ENCODE measurements around the gene BDH1. TPM values are rescaled to one million over a fixed set of nuclear protein-coding genes. Genes with fewer than 3 reads are reported as not detected.
"Not testable (repeated sequence)": the region's sequence is repeated elsewhere in the genome, so short reads cannot be mapped to it uniquely, and the experiment has no call there.

BDH1 gene
- total RNA-seq, 3 donors from 2014 or later: 14.6 to 33.1 (median 16.4) TPM

DNA sequence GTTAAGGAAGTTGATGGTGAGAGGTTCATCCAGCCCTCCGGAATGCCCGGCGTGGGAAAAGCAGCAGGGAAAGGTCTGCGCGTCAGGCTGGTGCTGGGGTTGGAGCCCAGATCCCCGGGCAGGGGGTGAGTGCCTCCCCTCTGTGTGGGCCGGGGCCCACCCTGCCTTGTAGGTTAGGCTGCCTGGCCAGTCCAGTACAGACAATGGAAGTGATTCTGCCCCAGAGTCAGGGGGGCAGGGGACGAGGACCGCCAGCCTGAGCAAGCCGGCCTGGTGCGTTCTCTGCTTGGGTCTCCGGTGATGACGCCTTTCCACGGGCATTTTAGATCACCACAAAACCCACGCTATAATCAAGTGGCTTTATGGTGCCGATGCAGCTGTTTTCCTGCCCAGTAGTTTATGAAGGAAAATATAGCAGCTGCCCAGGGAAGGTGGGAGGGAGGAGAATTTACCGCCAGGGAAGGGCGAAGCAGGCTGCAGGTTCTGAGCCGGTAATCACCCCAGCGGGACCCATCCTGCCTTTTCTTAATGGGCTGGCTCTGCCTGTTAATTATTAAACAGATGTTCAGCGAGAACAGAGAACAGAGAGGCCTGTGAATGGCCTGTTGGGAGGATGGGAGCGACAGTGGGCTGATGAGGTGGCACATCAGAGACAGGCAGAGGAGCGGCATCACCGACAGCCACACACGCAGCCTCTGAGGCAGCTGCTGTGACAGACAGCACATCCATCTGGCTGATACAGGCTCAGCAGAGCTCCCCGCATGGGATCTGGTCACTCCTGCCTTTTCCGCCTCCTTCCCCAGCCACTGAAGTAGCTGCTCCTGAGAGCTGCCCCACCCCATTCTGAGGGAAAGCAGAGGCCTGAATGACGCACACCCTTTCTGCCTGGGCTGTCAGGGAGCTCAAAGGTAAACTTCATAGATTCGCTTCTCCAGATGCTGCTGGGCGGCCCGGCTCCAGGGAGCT, 35.2 kb downstream of the BDH1 start:
- intact Hi-C loops (cut with DNase I; ENCODE audit: low total_unique reads): no loop called here
- no peak overlapping the region for H3K4me3 ChIP-seq
- no peak for TF ChIP-seq POLR2A (IDR thresholded peaks at IDR 0.05)
- TF ChIP-seq, protein P1, sequence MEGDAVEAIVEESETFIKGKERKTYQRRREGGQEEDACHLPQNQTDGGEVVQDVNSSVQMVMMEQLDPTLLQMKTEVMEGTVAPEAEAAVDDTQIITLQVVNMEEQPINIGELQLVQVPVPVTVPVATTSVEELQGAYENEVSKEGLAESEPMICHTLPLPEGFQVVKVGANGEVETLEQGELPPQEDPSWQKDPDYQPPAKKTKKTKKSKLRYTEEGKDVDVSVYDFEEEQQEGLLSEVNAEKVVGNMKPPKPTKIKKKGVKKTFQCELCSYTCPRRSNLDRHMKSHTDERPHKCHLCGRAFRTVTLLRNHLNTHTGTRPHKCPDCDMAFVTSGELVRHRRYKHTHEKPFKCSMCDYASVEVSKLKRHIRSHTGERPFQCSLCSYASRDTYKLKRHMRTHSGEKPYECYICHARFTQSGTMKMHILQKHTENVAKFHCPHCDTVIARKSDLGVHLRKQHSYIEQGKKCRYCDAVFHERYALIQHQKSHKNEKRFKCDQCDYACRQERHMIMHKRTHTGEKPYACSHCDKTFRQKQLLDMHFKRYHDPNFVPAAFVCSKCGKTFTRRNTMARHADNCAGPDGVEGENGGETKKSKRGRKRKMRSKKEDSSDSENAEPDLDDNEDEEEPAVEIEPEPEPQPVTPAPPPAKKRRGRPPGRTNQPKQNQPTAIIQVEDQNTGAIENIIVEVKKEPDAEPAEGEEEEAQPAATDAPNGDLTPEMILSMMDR (IDR thresholded peaks at IDR 0.05): no peak
- TF ChIP-seq POLR2AphosphoS5 (IDR thresholded peaks at IDR 0.05): no peak
- H3K9me3 ChIP-seq: no peaks in the 10 kb centered on the region
- H3K4me1 ChIP-seq: peaks cover 0 to 16% of the 10 kb centered on the region in 2 donors
- DNase-seq (ENCODE audit: low spot score in 2 of 2): no peak
- no peaks in the 10 kb centered on the region for H3K36me3 ChIP-seq
- no peaks in the 10 kb centered on the region for H3K27me3 ChIP-seq
- no peak overlapping the region for H3K27ac ChIP-seq

DNA sequence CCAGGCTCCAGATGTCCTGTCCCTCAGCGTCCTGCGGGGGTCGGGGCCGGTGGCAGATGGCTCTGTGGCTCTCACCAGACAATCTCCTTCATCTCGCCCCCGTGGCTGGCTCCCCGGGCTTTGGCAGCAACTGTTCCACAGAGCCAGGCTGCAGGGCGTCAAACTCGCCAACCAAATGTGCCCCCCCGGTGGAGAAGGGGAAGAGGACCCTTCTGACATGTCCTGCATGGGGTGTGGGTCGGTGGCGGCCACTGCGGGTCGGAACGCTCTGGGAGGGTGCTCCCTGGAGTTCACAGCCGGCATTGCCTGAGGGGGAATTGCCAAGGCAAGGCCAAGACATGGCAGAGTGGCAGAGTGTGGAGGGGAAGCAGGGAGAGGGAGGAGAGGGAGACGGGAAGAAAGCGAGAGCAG, 36.0 kb downstream of the BDH1 start:
- H3K4me3 ChIP-seq: no peak overlapping the region
- TF ChIP-seq POLR2AphosphoS5 (IDR thresholded peaks at IDR 0.05) (no peak), POLR2A (IDR thresholded peaks at IDR 0.05) (no peak)
- TF ChIP-seq, protein P1 (IDR thresholded peaks at IDR 0.05): no peak
- intact Hi-C loops (cut with DNase I; ENCODE audit: low total_unique reads): no loop called here
- no peaks in the 10 kb centered on the region for H3K9me3 ChIP-seq
- DNase-seq (ENCODE audit: low spot score in 2 of 2): no peak
- H3K36me3 ChIP-seq: no peaks in the 10 kb centered on the region
- peaks cover 0 to 13% of the 10 kb centered on the region in 2 donors for H3K4me1 ChIP-seq
- H3K27me3 ChIP-seq: no peaks in the 10 kb centered on the region
- no peak overlapping the region for H3K27ac ChIP-seq

DNA sequence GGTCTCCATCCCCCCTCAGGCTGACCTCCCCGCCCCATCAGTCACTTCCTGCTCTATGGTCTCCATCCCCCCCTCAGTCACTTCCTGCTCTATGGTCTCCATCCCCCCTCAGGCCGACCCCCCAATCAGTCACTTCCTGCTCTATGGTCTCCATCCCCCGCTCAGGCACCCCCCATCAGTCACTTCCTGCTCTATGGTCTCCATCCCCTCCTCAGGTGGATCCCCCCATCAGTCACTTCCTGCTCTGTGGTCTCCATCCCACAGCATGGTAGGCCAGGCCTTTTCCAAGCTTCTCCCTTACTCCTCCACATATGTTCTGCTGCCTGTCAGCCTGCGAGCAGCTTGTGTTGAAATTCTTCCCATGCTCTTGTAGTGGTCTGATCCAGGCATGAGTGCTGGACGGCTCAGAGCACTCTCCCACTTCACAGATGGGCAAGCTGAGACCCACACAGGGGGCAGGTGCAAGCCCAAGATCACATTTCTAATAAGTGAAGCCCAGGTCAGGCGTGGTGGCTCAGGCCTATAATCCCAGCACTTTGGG, 36.8 kb downstream of the BDH1 start:
- H3K4me1 ChIP-seq: peaks cover 0 to 13% of the 10 kb centered on the region in 2 donors
- intact Hi-C loops (cut with DNase I; ENCODE audit: low total_unique reads): no loop called here

DNA sequence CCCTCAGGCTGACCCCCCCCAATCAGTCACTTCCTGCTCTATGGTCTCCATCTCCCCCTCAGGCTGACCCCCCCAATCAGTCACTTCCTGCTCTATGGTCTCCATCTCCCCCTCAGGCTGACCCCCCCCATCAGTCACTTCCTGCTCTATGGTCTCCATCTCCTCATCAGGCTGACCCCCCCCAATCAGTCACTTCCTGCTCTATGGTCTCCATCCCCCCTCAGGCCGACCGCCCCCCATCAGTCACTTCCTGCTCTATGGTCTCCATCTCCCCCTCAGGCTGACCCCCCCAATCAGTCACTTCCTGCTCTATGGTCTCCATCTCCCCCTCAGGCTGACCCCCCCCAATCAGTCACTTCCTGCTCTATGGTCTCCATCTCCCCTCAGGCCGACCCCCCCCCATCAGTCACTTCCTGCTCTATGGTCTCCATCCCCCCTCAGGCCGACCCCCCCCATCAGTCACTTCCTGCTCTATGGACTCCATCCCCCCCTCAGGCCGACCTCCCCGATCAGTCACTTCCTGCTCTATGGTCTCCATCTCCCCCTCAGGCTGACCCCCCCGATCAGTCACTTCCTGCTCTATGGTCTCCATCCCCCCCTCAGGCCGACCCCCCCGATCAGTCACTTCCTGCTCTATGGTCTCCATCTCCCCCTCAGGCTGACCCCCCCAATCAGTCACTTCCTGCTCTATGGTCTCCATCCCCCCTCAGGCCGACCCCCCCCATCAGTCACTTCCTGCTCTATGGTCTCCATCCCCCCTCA, 37.7 kb downstream of the BDH1 start:
- H3K27ac ChIP-seq; DNase-seq (ENCODE audit: low spot score in 2 of 2); intact Hi-C loops (cut with DNase I; ENCODE audit: low total_unique reads); H3K4me3 ChIP-seq; H3K36me3 ChIP-seq; H3K27me3 ChIP-seq; H3K9me3 ChIP-seq: not testable (repeated sequence)
- H3K4me1 ChIP-seq: peaks cover 0 to 13% of the 10 kb centered on the region in 2 donors

More for the DNA sequence above, 36.8 kb downstream of the BDH1 start:
- Histone ChIP-seq H3K27me3 (no peaks in the 10 kb centered on the region), H3K9me3 (no peaks in the 10 kb centered on the region), H3K36me3 (no peaks in the 10 kb centered on the region), H3K4me3 (no peak overlapping the region), H3K27ac (no peak overlapping the region)
- no peak for DNase-seq (ENCODE audit: low spot score in 2 of 2)
- TF ChIP-seq POLR2AphosphoS5 (IDR thresholded peaks at IDR 0.05) (no peak), POLR2A (IDR thresholded peaks at IDR 0.05) (no peak)
- TF ChIP-seq, protein P1 (IDR thresholded peaks at IDR 0.05): no peak

DNA sequence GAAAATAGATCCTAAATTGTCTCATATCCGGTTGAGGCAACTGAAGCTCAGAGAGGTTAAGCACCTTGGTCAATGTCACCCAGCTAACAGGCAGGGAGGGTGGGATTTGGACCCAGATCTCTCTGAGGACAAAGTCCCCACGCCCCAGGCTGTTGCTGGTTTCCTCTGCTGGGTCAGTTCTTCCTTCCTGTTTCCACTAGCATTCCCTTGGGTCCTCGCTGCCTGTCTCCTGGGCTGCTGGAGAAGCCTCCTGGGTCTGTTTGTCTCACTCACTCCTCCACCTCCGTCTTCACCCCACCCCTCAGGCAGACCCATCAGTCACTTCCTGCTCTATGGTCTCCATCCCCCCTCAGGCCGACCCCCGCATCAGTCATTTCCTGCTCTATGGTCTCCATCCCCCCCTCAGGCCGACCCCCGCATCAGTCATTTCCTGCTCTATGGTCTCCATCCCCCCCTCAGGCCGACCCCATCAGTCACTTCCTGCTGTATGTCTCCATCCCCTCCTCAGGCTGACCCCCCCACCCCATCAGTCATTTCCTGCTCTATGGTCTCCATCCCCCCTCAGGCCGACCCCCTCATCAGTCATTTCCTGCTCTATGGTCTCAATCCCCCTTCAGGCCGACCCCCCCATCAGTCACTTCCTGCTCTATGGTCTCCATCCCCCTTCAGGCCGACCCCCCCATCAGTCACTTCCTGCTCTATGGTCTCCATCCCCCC, 38.7 kb downstream of the BDH1 start:
- H3K9me3 ChIP-seq; DNase-seq (ENCODE audit: low spot score in 2 of 2); H3K27me3 ChIP-seq; H3K4me3 ChIP-seq; intact Hi-C loops (cut with DNase I; ENCODE audit: low total_unique reads); H3K4me1 ChIP-seq; H3K36me3 ChIP-seq: not testable (repeated sequence)
- H3K27ac ChIP-seq: peak overlapping the region; percentile 63

Data from breast epithelium (tissue), 4 donors.